IMR-90 (cell line): ENCODE results near the gene HACL1. TPM values are rescaled to one million over a fixed set of nuclear protein-coding genes. Genes with fewer than 3 reads are reported as not detected.

ENCODE experiments used
- ATAC-seq: fragments of 200-7000 bp; cut with Tn5 transposase; 2 replicates; pipeline ENCODE4 v1.9.1; 2020; ENCODE audit warnings: low read depth, mild to moderate bottlenecking, moderate library complexity
- BruUV-seq: library from RNA; stranded (reverse); fragments of 400-500 nt; replicated peaks from 2 replicates; lab custom pipeline; 2021; lab: Mats Ljungman, UMichigan
- CTCF ChIA-PET: fragments of 300-600 bp; formaldehyde crosslinking; extraction: SDS; loops from one replicate; lab custom pipeline; 2021; ENCODE audit warnings: antibody characterized with exemption; lab: Yijun Ruan, JAX
- POLR2A ChIA-PET: fragments of 300-600 bp; sonication (Branson Sonifier 250); formaldehyde crosslinking; loops from one replicate; lab custom pipeline; 2022; ENCODE audit warnings: antibody characterized with exemption; ENCODE audit not compliant: unreplicated experiment; lab: Charles Lee
- DNase-seq: peaks from one replicate; pipeline ENCODE4 v3.0.0; 2013
- H2AFZ ChIP-seq: replicated peaks from 2 replicates; pipeline ENCODE3; 2013; ENCODE audit warnings: low read length, mild to moderate bottlenecking; ENCODE audit not compliant: poor library complexity
- H2AK5ac ChIP-seq: 2 replicates; pipeline ENCODE4 v1.6.1; 2013; ENCODE audit warnings: low read depth, low read length, inconsistent platforms
- H2AK9ac ChIP-seq: replicated peaks from 2 replicates; pipeline ENCODE3; 2013; ENCODE audit warnings: mild to moderate bottlenecking, low read depth, low read length, moderate library complexity; ENCODE audit not compliant: poor library complexity
- H2BK120ac ChIP-seq: 2 replicates; pipeline ENCODE4 v1.6.1; 2013; ENCODE audit warnings: low read depth, low read length, inconsistent platforms
- H2BK15ac ChIP-seq: 3 replicates; pipeline ENCODE4 v1.6.1; 2013; ENCODE audit warnings: low read depth, low read length, inconsistent platforms
- H2BK20ac ChIP-seq: 2 replicates; pipeline ENCODE4 v1.6.1; 2013; ENCODE audit warnings: low read depth, mild to moderate bottlenecking, inconsistent platforms, low read length, moderate library complexity
- H2BK5ac ChIP-seq: 2 replicates; pipeline ENCODE4 v1.6.1; 2013; ENCODE audit warnings: mild to moderate bottlenecking, low read depth, low read length, inconsistent platforms; ENCODE audit not compliant: poor library complexity, severe bottlenecking
- H3K14ac ChIP-seq: replicated peaks from 2 replicates; pipeline ENCODE4 v1.6.1; 2013; ENCODE audit warnings: low read depth, low read length, inconsistent platforms
- H3K18ac ChIP-seq: 2 replicates; pipeline ENCODE4 v1.6.1; 2013; ENCODE audit warnings: low read depth, low read length, control low read depth
- H3K23ac ChIP-seq: 2 replicates; pipeline ENCODE4 v1.6.1; 2013; ENCODE audit warnings: low read depth, low read length, inconsistent platforms
- H3K27ac ChIP-seq: 2 replicates; pipeline ENCODE4 v1.5.1; 2013; ENCODE audit warnings: mild to moderate bottlenecking, control low read depth, low read length; ENCODE audit not compliant: insufficient read depth
- H3K27me3 ChIP-seq: 2 replicates; pipeline ENCODE4 v1.6.1; 2013; ENCODE audit warnings: low read length; ENCODE audit not compliant: control insufficient read depth, insufficient read depth
- H3K36me3 ChIP-seq: 2 replicates; pipeline ENCODE4 v1.6.1; 2013; ENCODE audit warnings: low read length, mixed read lengths; ENCODE audit not compliant: control insufficient read depth, insufficient read depth
- H3K4ac ChIP-seq: 2 replicates; pipeline ENCODE4 v1.6.1; 2013; ENCODE audit warnings: low read depth, low read length, inconsistent platforms
- H3K4me1 ChIP-seq: 2 replicates; pipeline ENCODE4 v1.6.1; 2013; ENCODE audit warnings: low read length, mixed read lengths; ENCODE audit not compliant: control insufficient read depth, insufficient read depth
- H3K4me2 ChIP-seq: 2 replicates; pipeline ENCODE4 v1.6.1; 2013; ENCODE audit warnings: low read depth, mild to moderate bottlenecking, control low read depth, low read length, moderate library complexity
- H3K4me3 ChIP-seq: 2 replicates; pipeline ENCODE4 v1.5.1; 2013; ENCODE audit warnings: low read depth, mild to moderate bottlenecking, control low read depth, low read length, moderate library complexity; ENCODE audit not compliant: insufficient read depth
- H3K56ac ChIP-seq: 2 replicates; pipeline ENCODE4 v1.6.1; 2013; ENCODE audit warnings: low read length, inconsistent platforms; ENCODE audit not compliant: insufficient read depth; ENCODE audit errors: extremely low read depth
- H3K79me1 ChIP-seq, 2 experiments: 2 replicates each; pipeline ENCODE4 v1.6.1; 2013; ENCODE audit warnings: low read length in 2 of 2, inconsistent platforms in 1 of 2, low read depth in 1 of 2
- H3K9ac ChIP-seq: 2 replicates; pipeline ENCODE4 v1.6.1; 2013; ENCODE audit warnings: low read depth, low read length, control low read depth
- H3K9me1 ChIP-seq: 2 replicates; pipeline ENCODE4 v1.6.1; 2013; ENCODE audit warnings: low read length, inconsistent platforms; ENCODE audit not compliant: insufficient read depth
- H3K9me3 ChIP-seq: 2 replicates; pipeline ENCODE4 v1.6.1; 2013; ENCODE audit warnings: low read length; ENCODE audit not compliant: control insufficient read depth, insufficient read depth
- H4K20me1 ChIP-seq: 2 replicates; pipeline ENCODE4 v1.6.1; 2013; ENCODE audit warnings: low read length, inconsistent platforms; ENCODE audit not compliant: insufficient read depth
- H4K5ac ChIP-seq: 2 replicates; pipeline ENCODE4 v1.6.1; 2013; ENCODE audit warnings: mild to moderate bottlenecking, low read depth, low read length, control low read depth
- H4K8ac ChIP-seq, 2 experiments: 2 replicates each; pipeline ENCODE4 v1.6.1; 2013; ENCODE audit warnings: low read depth in 2 of 2, low read length in 2 of 2, control low read depth in 1 of 2, inconsistent platforms in 1 of 2
- H4K91ac ChIP-seq: 2 replicates; pipeline ENCODE4 v1.6.1; 2013; ENCODE audit warnings: low read depth, low read length, inconsistent platforms; ENCODE audit not compliant: insufficient read depth
- MAZ ChIP-seq: IDR thresholded peaks from 2 replicates; pipeline ENCODE4 v1.6.1; 2012; ENCODE audit warnings: low read depth, mild to moderate bottlenecking, low read length, improper control_type of control experiment, moderate library complexity, borderline replicate concordance
- MXI1 ChIP-seq: IDR thresholded peaks from 2 replicates; pipeline ENCODE4 v1.6.1; 2012; ENCODE audit warnings: low read depth, mild to moderate bottlenecking, low read length, moderate library complexity, borderline replicate concordance
- RAD21 ChIP-seq: IDR thresholded peaks from 2 replicates; pipeline ENCODE4 v1.6.1; 2012; ENCODE audit warnings: low read length, improper control_type of control experiment
- RCOR1 ChIP-seq: IDR thresholded peaks from 2 replicates; pipeline ENCODE4 v1.6.1; 2012; ENCODE audit warnings: mild to moderate bottlenecking, low read length, improper control_type of control experiment; ENCODE audit not compliant: insufficient replicate concordance
- USF2 ChIP-seq: fragments of 150-350 bp; IDR thresholded peaks from 2 replicates; pipeline ENCODE4 v1.6.1; 2017; ENCODE audit warnings: mild to moderate bottlenecking, antibody characterized with exemption, low read length, low read depth
- WGBS, 2 experiments: methylation state at CpG; one replicate each; pipeline versions ENCODE4 v1.1.5 to v1.1.7; 2013; ENCODE audit warnings: missing lambda C conversion rate in 2 of 2; ENCODE audit not compliant: insufficient read length in 1 of 2; ENCODE audit errors: extremely low coverage in 2 of 2; 5-methylcytosine and 5-hydroxymethylcytosine counted together
- dilution Hi-C: fragments of 300-500 bp; cut with HindIII; formaldehyde crosslinking; loops from one replicate; pipeline ENCODE4 v1.14.3; 2018; ENCODE audit warnings: low sequenced_read_pairs; ENCODE audit not compliant: unreplicated experiment
- in situ Hi-C: fragments of 300-500 bp; cut with MboI; formaldehyde crosslinking; loops from 3 replicates; pipeline ENCODE4 v1.14.3; 2019; ENCODE audit warnings: low sequenced_read_pairs, inconsistent platforms, mixed read lengths
- intact Hi-C: fragments of 100-400 bp; cut with micrococcal nuclease; formaldehyde crosslinking; loops from 2 replicates; pipeline ENCODE4 v1.10.0; 2022
- polyA plus RNA-seq, 3 experiments: library from polyadenylated mRNA; depleted of rRNA; stranded (reverse); fragments of >200 nt; gene quantifications; 2 replicates each; pipeline ENCODE4 v1.2.3, GENCODE V29; 2012; ENCODE audit warnings: low replicate concordance in 1 of 3
- total RNA-seq: library from RNA; depleted of rRNA; stranded (reverse); fragments of >200 nt; gene quantifications from 2 replicates; pipeline ENCODE4 v1.2.3, GENCODE V29; 2012

HACL1 gene
- total and polyA plus RNA-seq, 2 of the 4 experiments (the other 2 are of a cell fraction) = 9.9 to 28.1 TPM

DNA sequence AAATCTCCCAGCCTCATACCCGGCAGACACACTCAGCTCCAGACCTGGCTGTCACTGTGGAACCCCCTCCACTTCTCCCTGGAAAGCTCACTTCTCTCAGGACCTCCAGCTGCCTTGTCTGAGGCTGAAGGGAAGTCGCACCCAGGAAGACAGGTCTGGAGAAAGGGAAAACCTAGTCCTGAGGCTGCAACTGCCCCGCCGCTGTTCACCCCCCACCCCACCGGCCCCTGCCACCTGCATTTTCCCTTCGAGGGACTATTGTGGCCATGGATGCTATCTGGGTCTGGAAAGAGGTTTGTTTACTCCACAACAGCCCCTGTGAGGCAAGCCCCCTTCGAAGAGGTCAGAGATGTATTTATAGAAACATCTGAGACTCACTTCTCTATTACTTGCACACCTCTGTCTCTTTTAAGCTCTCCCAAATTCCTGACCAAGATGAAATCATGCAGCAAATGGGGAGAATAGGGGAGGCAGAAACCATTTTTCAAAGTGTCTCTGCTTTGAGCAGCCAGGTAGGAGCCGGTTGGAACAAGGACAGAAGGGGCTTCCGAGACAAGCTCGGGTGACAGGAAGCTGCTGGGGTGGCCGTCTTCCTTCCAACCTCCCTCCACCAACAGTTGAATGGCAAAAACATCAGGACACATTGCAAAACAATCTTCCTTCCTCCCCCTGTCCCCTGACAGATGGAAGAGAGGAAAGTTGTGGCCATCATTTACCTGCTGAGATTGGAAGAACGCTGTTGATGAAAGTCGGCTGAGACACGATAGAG is 80.4 kb downstream of the HACL1 start:
- BruUV-seq = no TSS peak
- Histone ChIP-seq H2BK20ac (no peak overlapping the region), H2AFZ (peak overlapping the region; percentile 18), H3K4me2 (no peak overlapping the region; the same call in 1 of the 2 replicates), H2BK5ac (no peak overlapping the region), H4K20me1 (no peaks in the 10 kb centered on the region), H3K56ac (no peak overlapping the region), H2AK5ac (no peak overlapping the region), H4K8ac (no peak overlapping the region), H2BK120ac (no peak overlapping the region), H3K9ac (no peak overlapping the region), H4K5ac (no peak overlapping the region), H3K4me3 (no peak overlapping the region), H3K36me3 (no peaks in the 10 kb centered on the region), H3K23ac (no peak overlapping the region), H3K4me1 (0 out of 2 replicates have a peak, but pooled peaks cover 4% of the 10 kb centered on the region), H3K18ac (no peak overlapping the region), H3K4ac (no peak overlapping the region), H3K79me1 (no peaks in the 10 kb centered on the region), H3K27ac (no peak overlapping the region), H3K9me3 (no peaks in the 10 kb centered on the region), H2BK15ac (no peak overlapping the region), H4K91ac (no peak overlapping the region), H2AK9ac (no peak overlapping the region), H3K9me1 (no peaks in the 10 kb centered on the region), H3K14ac (no peak overlapping the region), H3K27me3 (peaks cover 6% of the 10 kb centered on the region)
- intact Hi-C loops (no loop called here), dilution Hi-C loops (no loop called here), in situ Hi-C loops (no loop called here)
- no CpG with 5 or more reads among the region's 14 CpGs for WGBS, 2 experiments
- POLR2A ChIA-PET = no interaction called here
- CTCF ChIA-PET = interaction anchor here (0.9 kb wide), 1 partner anchor 36 kb away, joined by 3 read pairs; no protein-coding TSS in a partner anchor
- TF ChIP-seq MXI1 = no peak
- TF ChIP-seq USF2 = no peak
- TF ChIP-seq MAZ = no peak
- no peak for TF ChIP-seq RCOR1
- no peak for TF ChIP-seq RAD21
- ATAC-seq (no peak), DNase-seq (no peak)
